Breast epithelium (tissue), 4 donors: Measurements from ENCODE around the gene NINJ2. TPM values are rescaled to one million over a fixed set of nuclear protein-coding genes. Genes with fewer than 3 reads are reported as not detected.

ENCODE experiments used
- DNase-seq, 2 donors: peaks; one replicate each; pipeline ENCODE4 v3.0.0-alpha.2; 2019; ENCODE audit warnings: low spot score in 2 of 2
- H3K27ac ChIP-seq, 2 donors: fragments of 200-600 bp; sonication (generic) in 1 of 2; one replicate each; pipeline ENCODE4 v1.5.1; 2016 to 2019; ENCODE audit warnings: mild to moderate bottlenecking in 1 of 2
- H3K27me3 ChIP-seq, 2 donors: fragments of 200-600 bp; sonication (generic) in 1 of 2; one replicate each; pipeline versions ENCODE4 v1.5.1 to v1.6.0; 2017 to 2019; ENCODE audit warnings: control low read depth in 1 of 2, mild to moderate bottlenecking in 1 of 2
- H3K36me3 ChIP-seq: fragments of 200-600 bp; one replicate; pipeline ENCODE4 v1.5.1; 2019
- H3K4me1 ChIP-seq, 2 donors: fragments of 200-600 bp; sonication (generic); one replicate each; pipeline ENCODE4 v1.5.1; 2016 to 2019; ENCODE audit warnings: control low read depth in 1 of 2
- H3K4me3 ChIP-seq, 3 donors: fragments of 200-600 bp; sonication (generic); 1 replicate in 2 of 3; 2 replicates in 1 of 3; pipeline ENCODE4 v1.5.1; 2016 to 2019; ENCODE audit warnings: mild to moderate bottlenecking in 3 of 3, moderate library complexity in 2 of 3
- H3K9me3 ChIP-seq, 2 donors: fragments of 200-600 bp; sonication (generic) in 1 of 2; one replicate each; pipeline ENCODE4 v1.5.1; 2016 to 2019; ENCODE audit warnings: control low read depth in 1 of 2
- POLR2A ChIP-seq: fragments of 450-650 bp; IDR thresholded peaks from one replicate; pipeline ENCODE4 v1.6.1; 2016; ENCODE audit warnings: antibody characterized with exemption, mild to moderate bottlenecking, moderate library complexity
- POLR2AphosphoS5 ChIP-seq, 3 donors: sonication (generic); formaldehyde crosslinking; IDR thresholded peaks; one replicate each; pipeline ENCODE4 v1.6.1; 2017; ENCODE audit warnings: antibody characterized with exemption in 3 of 3
- intact Hi-C: fragments of 100-400 bp; cut with DNase I; formaldehyde crosslinking; loops from one replicate; pipeline ENCODE4 v1.15.1; 2023; ENCODE audit warnings: low total_unique reads
- total RNA-seq, 3 donors: library from RNA; depleted of rRNA; stranded (reverse); fragments of >200 nt; gene quantifications; one replicate each; pipeline ENCODE4 v1.1.0, GENCODE V29; 2016
- TF ChIP-seq, protein P1 (sequence below), 3 donors: fragments of 450-650 bp; IDR thresholded peaks; one replicate each; pipeline ENCODE4 v1.5.1; 2016 to 2017; ENCODE audit warnings: antibody characterized with exemption in 3 of 3, mild to moderate bottlenecking in 3 of 3, moderate library complexity in 3 of 3

Gene NINJ2
- total RNA-seq, 3 donors from 2014 or later, result 6.3 to 17.0 (median 6.9) TPM

DNA sequence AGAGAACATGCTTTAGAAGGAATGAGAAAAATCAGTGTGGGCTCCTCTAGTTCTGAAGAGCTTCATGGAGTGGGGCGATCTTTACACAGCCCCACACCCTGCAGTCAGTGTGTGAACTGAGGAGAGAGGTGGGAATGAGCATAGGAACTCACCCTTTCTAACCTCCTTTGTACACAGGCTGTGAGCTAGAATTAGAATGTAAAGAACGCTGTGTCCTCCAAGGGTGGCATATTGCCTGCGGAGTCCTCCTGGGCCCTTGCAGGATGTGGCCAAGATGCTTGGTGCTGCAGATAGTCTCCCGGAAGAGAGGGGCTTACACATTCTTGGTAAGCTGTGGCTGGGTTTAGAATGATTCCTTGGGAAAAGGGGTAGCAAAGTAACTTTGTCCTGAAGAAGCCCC, 43.9 kb downstream of the NINJ2 start:
- intact Hi-C loops, result no loop called here
- no peak for TF ChIP-seq POLR2AphosphoS5 (IDR thresholded peaks at IDR 0.05)
- TF ChIP-seq, protein P1, sequence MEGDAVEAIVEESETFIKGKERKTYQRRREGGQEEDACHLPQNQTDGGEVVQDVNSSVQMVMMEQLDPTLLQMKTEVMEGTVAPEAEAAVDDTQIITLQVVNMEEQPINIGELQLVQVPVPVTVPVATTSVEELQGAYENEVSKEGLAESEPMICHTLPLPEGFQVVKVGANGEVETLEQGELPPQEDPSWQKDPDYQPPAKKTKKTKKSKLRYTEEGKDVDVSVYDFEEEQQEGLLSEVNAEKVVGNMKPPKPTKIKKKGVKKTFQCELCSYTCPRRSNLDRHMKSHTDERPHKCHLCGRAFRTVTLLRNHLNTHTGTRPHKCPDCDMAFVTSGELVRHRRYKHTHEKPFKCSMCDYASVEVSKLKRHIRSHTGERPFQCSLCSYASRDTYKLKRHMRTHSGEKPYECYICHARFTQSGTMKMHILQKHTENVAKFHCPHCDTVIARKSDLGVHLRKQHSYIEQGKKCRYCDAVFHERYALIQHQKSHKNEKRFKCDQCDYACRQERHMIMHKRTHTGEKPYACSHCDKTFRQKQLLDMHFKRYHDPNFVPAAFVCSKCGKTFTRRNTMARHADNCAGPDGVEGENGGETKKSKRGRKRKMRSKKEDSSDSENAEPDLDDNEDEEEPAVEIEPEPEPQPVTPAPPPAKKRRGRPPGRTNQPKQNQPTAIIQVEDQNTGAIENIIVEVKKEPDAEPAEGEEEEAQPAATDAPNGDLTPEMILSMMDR (IDR thresholded peaks at IDR 0.05), result no peak
- TF ChIP-seq POLR2A, result no peak
- no peak overlapping the region for H3K27ac ChIP-seq
- no peak for DNase-seq
- H3K4me1 ChIP-seq, result no peaks in the 10 kb centered on the region
- H3K9me3 ChIP-seq, result no peaks in the 10 kb centered on the region
- H3K4me3 ChIP-seq, result no peak overlapping the region
- no peaks in the 10 kb centered on the region for H3K27me3 ChIP-seq
- no peaks in the 10 kb centered on the region for H3K36me3 ChIP-seq

DNA sequence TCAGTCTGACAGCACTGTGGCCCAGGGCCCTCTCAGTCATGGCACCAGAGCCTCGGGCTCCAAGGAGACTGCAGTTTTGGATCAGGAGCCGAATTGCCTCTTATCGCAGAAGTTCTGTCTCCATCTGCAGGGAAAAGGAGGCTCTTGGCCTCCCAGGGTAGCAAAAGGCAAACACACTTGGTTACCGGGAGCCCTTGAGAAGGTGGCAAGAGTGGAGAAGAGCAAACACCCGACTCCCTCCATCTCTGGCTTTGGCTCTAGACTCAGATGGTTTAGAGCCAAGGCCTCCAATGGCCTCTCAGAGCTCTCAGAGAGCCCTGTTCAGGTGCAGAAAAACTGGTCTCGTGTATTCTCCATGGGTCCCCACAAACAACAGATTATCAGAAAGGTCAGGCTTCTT, 44.6 kb downstream of the NINJ2 start:
- no peak for DNase-seq
- Histone ChIP-seq H3K4me1 (no peaks in the 10 kb centered on the region), H3K9me3 (no peaks in the 10 kb centered on the region), H3K36me3 (no peaks in the 10 kb centered on the region), H3K27ac (no peak overlapping the region), H3K4me3 (no peak overlapping the region), H3K27me3 (no peaks in the 10 kb centered on the region)
- TF ChIP-seq, protein P1 (IDR thresholded peaks at IDR 0.05), result no peak
- TF ChIP-seq POLR2A, result no peak
- TF ChIP-seq POLR2AphosphoS5 (IDR thresholded peaks at IDR 0.05), result no peak
- intact Hi-C loops, result no loop called here

DNA sequence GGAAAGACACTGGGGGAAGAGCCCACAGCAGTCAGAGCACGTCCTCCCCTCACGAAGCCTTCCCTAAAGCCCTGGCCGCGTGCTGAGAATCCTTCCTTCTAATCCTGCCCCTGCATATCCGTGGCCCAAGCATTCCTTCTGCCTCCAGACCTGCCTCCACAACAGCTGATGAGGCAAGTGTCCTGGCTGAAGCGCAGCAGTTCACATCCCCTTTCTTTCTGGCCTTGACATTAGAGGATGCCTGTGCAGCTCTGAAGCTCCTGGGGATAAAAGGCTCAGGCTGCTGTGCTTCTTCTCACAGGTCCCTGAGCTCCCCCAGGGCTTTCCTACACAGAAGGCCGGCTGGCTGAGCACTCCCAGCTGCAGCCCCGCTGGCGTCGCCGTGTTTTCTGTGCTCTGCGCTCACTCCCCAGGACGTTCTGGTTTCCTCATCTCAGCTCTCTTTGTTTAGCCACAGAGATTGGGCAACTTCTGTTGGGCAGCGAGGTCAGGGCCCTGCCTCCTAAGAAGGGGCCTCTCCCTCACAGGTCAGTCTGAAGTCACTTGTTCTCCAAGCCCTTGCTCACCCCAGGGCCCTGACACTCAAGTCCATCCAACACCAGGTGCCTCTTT, 45.8 kb downstream of the NINJ2 start:
- TF ChIP-seq, protein P1 (IDR thresholded peaks at IDR 0.05), result no peak
- TF ChIP-seq POLR2AphosphoS5 (IDR thresholded peaks at IDR 0.05) (peak in 1 of 3 donors; percentile 42), POLR2A (no peak)
- no peak for DNase-seq
- Histone ChIP-seq H3K36me3 (no peaks in the 10 kb centered on the region), H3K4me1 (no peaks in the 10 kb centered on the region), H3K27me3 (no peaks in the 10 kb centered on the region), H3K27ac (peak overlapping the region in 1 of 2 donors; percentile 38), H3K9me3 (no peaks in the 10 kb centered on the region), H3K4me3 (no peak overlapping the region)
- intact Hi-C loops, result no loop called here

DNA sequence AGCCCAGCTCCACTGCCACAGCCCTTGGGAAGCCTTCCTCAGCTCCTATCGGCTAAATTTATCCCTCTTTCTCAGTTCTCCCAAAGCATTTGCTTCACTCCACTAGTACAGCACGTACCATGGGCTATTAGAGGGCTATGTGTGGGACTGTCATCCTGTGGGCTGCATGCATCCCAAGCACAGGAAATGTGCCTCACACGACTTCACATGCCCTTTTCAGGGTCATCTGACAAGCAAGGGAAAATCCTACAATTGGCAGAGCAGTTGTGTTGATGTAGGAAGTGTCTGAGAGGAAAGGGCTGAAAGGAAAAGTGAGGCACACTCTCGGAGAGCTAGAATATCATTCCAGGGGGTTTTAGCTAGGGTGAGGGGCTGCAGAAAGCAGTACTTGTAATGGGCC, 47.6 kb downstream of the NINJ2 start:
- intact Hi-C loops, result no loop called here
- TF ChIP-seq POLR2A (no peak), POLR2AphosphoS5 (IDR thresholded peaks at IDR 0.05) (no peak)
- no peaks in the 10 kb centered on the region for H3K4me1 ChIP-seq
- H3K9me3 ChIP-seq, result no peaks in the 10 kb centered on the region
- no peaks in the 10 kb centered on the region for H3K27me3 ChIP-seq
- H3K36me3 ChIP-seq, result no peaks in the 10 kb centered on the region
- H3K4me3 ChIP-seq, result no peak overlapping the region
- no peak for DNase-seq
- H3K27ac ChIP-seq, result peak overlapping the region in 1 of 2 donors; percentile 52

DNA sequence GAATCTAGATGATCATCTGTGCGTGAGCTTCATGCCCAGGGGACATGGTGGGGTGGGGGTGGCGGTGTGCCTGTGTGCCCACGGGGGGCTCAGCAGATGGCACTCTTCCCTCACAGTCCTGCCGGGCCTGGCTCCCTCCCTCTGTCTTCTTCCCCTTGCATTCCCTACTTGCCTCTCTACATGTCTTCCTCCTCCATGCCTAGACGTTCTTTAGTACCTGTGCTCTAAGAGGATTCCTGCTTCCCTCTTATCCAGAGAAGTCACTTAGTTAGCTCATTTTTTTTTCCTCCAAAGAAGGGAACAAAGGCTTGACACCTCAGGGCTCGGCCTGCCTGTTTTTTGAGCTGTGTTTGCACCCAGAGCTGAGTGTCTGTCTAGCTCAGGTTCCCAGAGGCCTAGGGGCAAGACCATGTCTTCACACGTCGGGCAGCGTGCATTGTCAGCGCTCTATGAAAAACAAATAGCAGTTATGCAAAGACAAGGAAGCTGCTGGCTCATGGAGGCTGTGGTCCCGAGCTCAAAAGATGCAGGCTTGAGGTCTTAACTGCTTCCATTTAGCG, 48.8 kb downstream of the NINJ2 start:
- intact Hi-C loops, result no loop called here
- Histone ChIP-seq H3K27me3 (no peaks in the 10 kb centered on the region), H3K4me1 (no peaks in the 10 kb centered on the region), H3K4me3 (no peak overlapping the region), H3K9me3 (no peaks in the 10 kb centered on the region), H3K27ac (no peak overlapping the region), H3K36me3 (no peaks in the 10 kb centered on the region)
- no peak for DNase-seq
- TF ChIP-seq POLR2AphosphoS5 (IDR thresholded peaks at IDR 0.05) (no peak), POLR2A (no peak)
- TF ChIP-seq, protein P1 (IDR thresholded peaks at IDR 0.05), result no peak
